GM12878 (cell line): ENCODE data around the gene PCED1B. TPM values are rescaled to one million over a fixed set of nuclear protein-coding genes. Genes with fewer than 3 reads are reported as not detected.

Source experiments
- ATAC-seq: fragments of 200-7000 bp; cut with Tn5 transposase; 3 replicates; pipeline ENCODE4 v1.9.1; 2020; ENCODE audit warnings: mild to moderate bottlenecking, moderate library complexity
- BruUV-seq: library from RNA; stranded (reverse); fragments of 400-500 nt; replicated peaks from 2 replicates; lab custom pipeline; 2021; lab: Mats Ljungman, UMichigan
- CTCF ChIA-PET: fragments of 300-600 bp; sonication (Branson Sonifier 250); formaldehyde crosslinking; extraction: SDS; loops from one replicate; lab custom pipeline; 2021; ENCODE audit warnings: inconsistent platforms; lab: Yijun Ruan, JAX
- POLR2A ChIA-PET: fragments of 350-600 bp; formaldehyde crosslinking; extraction: SDS; loops from one replicate; lab custom pipeline; 2021; ENCODE audit warnings: inconsistent platforms; lab: Charles Lee
- RAD21 ChIA-PET: fragments of 300-600 bp; sonication (Branson Sonifier 250); formaldehyde crosslinking; loops from one replicate; lab custom pipeline; 2023; ENCODE audit warnings: antibody characterized with exemption; ENCODE audit not compliant: unreplicated experiment; lab: Charles Lee
- SMC1A ChIA-PET: fragments of 300-600 bp; sonication (Branson Sonifier 250); formaldehyde crosslinking; loops from one replicate; lab custom pipeline; 2023; ENCODE audit not compliant: unreplicated experiment, uncharacterized antibody; lab: Charles Lee
- DNase-seq: peaks from one replicate; pipeline ENCODE4 v3.0.0-alpha.2; 2011; ENCODE audit warnings: low read depth, low spot score
- FAIRE-seq: peaks from 3 replicates; lab custom pipeline; 2011; peaks lifted over from hg19 to GRCh38; lab: Jason Lieb, UNC
- H2AFZ ChIP-seq: 2 replicates; pipeline ENCODE4 v1.6.0; 2011; ENCODE audit warnings: low read depth, low read length, control low read depth; ENCODE audit not compliant: control insufficient read depth
- H3K27ac ChIP-seq: 2 replicates; pipeline ENCODE4 v1.5.1; 2011; ENCODE audit warnings: control low read depth; ENCODE audit not compliant: control insufficient read depth, insufficient read depth
- H3K27me3 ChIP-seq, 2 experiments: replicated peaks in 1 of 2; 2 replicates each; pipeline versions ENCODE4 v1.6.0 to v1.6.1; 2011; ENCODE audit warnings: low read length in 1 of 2; ENCODE audit not compliant: control insufficient read depth in 2 of 2, insufficient read depth in 2 of 2
- H3K36me3 ChIP-seq, 2 experiments: 2 replicates each; pipeline ENCODE4 v1.5.1; 2011; ENCODE audit warnings: low read length in 1 of 2; ENCODE audit not compliant: control insufficient read depth in 2 of 2, insufficient read depth in 2 of 2
- H3K4me1 ChIP-seq: 2 replicates; pipeline ENCODE4 v1.6.1; 2011; ENCODE audit warnings: mild to moderate bottlenecking, low read length, moderate library complexity, mixed read lengths; ENCODE audit not compliant: control insufficient read depth, insufficient read depth
- H3K4me2 ChIP-seq: 2 replicates; pipeline ENCODE4 v1.6.0; 2011; ENCODE audit warnings: control low read depth; ENCODE audit not compliant: control insufficient read depth, insufficient read depth
- H3K4me3 ChIP-seq: fragments of 200-600 bp; sonication (generic); 2 replicates; pipeline ENCODE4 v1.5.1; 2016
- H3K79me2 ChIP-seq: 2 replicates; pipeline ENCODE4 v1.6.0; 2011; ENCODE audit warnings: low read length; ENCODE audit not compliant: control insufficient read depth, insufficient read depth
- H3K9ac ChIP-seq: 2 replicates; pipeline ENCODE4 v1.8.0; 2011; ENCODE audit warnings: low read length, control low read depth, mixed read lengths; ENCODE audit not compliant: control insufficient read depth, insufficient read depth
- H3K9me3 ChIP-seq: replicated peaks from 3 replicates; pipeline ENCODE4 v1.5.1; 2011; ENCODE audit warnings: mild to moderate bottlenecking, low read length; ENCODE audit not compliant: control insufficient read depth, insufficient read depth
- H4K20me1 ChIP-seq: 2 replicates; pipeline ENCODE4 v1.6.0; 2011; ENCODE audit not compliant: control insufficient read depth, insufficient read depth
- CEBPZ ChIP-seq: fragments of 150-350 bp; IDR thresholded peaks from 2 replicates; pipeline ENCODE4 v1.6.1; 2016; ENCODE audit warnings: low read depth, low read length
- EP300 ChIP-seq, 2 experiments: fragments of 150-350 bp in 1 of 2; IDR thresholded peaks; 2 replicates each; pipeline ENCODE4 v1.6.1; 2011 to 2012; ENCODE audit warnings: low read depth in 2 of 2, low read length in 2 of 2, borderline replicate concordance in 1 of 2, improper control_type of control experiment in 1 of 2, inconsistent platforms in 1 of 2; ENCODE audit not compliant: control insufficient read depth in 1 of 2
- MEF2A ChIP-seq: IDR thresholded peaks from 2 replicates; pipeline ENCODE4 v1.6.1; 2011; ENCODE audit warnings: low read depth, mild to moderate bottlenecking, low read length, moderate library complexity; ENCODE audit not compliant: insufficient read depth
- NFIC ChIP-seq: IDR thresholded peaks from 2 replicates; pipeline ENCODE4 v1.6.1; 2012; ENCODE audit warnings: low read depth, mild to moderate bottlenecking, inconsistent platforms, low read length, moderate library complexity
- NFYA ChIP-seq: IDR thresholded peaks from 2 replicates; pipeline ENCODE4 v1.6.1; 2011; ENCODE audit warnings: low read depth, mild to moderate bottlenecking, low read length, improper control_type of control experiment, borderline replicate concordance
- SRF ChIP-seq, 2 experiments: IDR thresholded peaks; 2 replicates each; pipeline ENCODE4 v1.6.1; 2011; ENCODE audit warnings: low read depth in 2 of 2, low read length in 2 of 2, mild to moderate bottlenecking in 1 of 2, moderate library complexity in 1 of 2
- ZNF207 ChIP-seq: fragments of 450-650 bp; IDR thresholded peaks from 2 replicates; pipeline ENCODE4 v1.6.1; 2014; ENCODE audit warnings: antibody characterized with exemption, mild to moderate bottlenecking, borderline replicate concordance
- ZNF622 ChIP-seq: fragments of 450-650 bp; IDR thresholded peaks from 2 replicates; pipeline ENCODE4 v1.6.1; 2017; ENCODE audit warnings: mild to moderate bottlenecking, inconsistent platforms
- WGBS: methylation state at CpG from one replicate; pipeline ENCODE4 v1.1.6; 2016; ENCODE audit warnings: low lambda C conversion rate; ENCODE audit not compliant: insufficient replicate concordance, insufficient coverage; ENCODE audit errors: missing lambda C conversion rate; 5-methylcytosine and 5-hydroxymethylcytosine counted together
- in situ Hi-C: fragments of 300-500 bp; cut with MboI; formaldehyde crosslinking; loops from 9 replicates; pipeline ENCODE4 v1.14.3; 2018; ENCODE audit warnings: mixed read lengths
- intact Hi-C: fragments of 100-400 bp; cut with micrococcal nuclease; formaldehyde crosslinking; loops from one replicate; pipeline ENCODE4 v1.14.2; 2022; ENCODE audit not compliant: unreplicated experiment
- polyA plus RNA-seq, 11 experiments: library from polyadenylated mRNA; depleted of rRNA in 4 of 11; unstranded in 6 of 11; stranded (reverse) in 5 of 11; fragments of >200 nt; fragmentation: Nextera tagmentation in 4 of 11; fragmentation: Illumina TruSeq in 1 of 11; extraction: Ambion mirVana in 4 of 11; extraction: Trizol in 1 of 11; gene quantifications; 1 replicate in 1 of 11; 2 replicates in 10 of 11; pipeline versions ENCODE4 v1.2.1 to v1.2.3, GENCODE V29; 2011 to 2016; ENCODE audit warnings: inconsistent platforms in 2 of 11, missing spikeins in 2 of 11, low read depth in 1 of 11
- total RNA-seq, 4 experiments: library from RNA; depleted of rRNA in 3 of 4; stranded (reverse); fragments of >200 nt in 3 of 4; fragmentation: Illumina TruSeq in 1 of 4; extraction: Trizol in 1 of 4; gene quantifications; 2 replicates each; pipeline versions ENCODE4 v1.2.1 to v1.2.3, GENCODE V29; 2013 to 2021
- TF ChIP-seq, protein P1 (sequence below): fragments of 450-650 bp; IDR thresholded peaks from 2 replicates; pipeline ENCODE4 v1.6.1; 2018; ENCODE audit warnings: mild to moderate bottlenecking, low read depth, moderate library complexity; ENCODE audit not compliant: partially characterized antibody
- TF ChIP-seq, protein P2 (sequence below): IDR thresholded peaks from 2 replicates; pipeline ENCODE4 v1.6.1; 2012; ENCODE audit warnings: improper control_type of control experiment, low read depth, low read length; ENCODE audit not compliant: insufficient replicate concordance

Gene PCED1B
- total and polyA plus RNA-seq, 10 of the 15 experiments (the other 5 are each of a cell fraction or from before 2014, with no cell fraction given): 0.80 to 8.8 (median 3.0) TPM

DNA sequence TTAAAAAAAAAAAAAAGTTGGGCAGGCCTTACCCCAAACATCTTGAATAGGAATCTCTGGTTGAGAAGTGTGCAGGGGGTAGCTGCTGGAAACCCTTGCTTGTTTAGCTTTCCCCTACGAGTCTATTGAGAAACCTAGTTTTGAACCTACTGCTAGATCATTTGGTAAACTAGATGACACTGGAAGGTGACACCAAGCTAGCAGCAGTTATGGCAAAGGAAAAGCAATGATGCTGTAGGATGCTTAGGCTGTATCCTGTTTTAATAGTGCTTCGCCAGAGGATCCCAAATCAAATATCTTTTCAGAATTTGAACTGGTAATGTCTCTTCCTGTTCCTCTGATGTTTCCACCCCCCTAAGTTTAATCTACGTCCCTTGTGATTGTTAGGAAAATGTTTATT is 5.5 kb upstream of the PCED1B start:
- no peaks in the 10 kb centered on the region for H3K9me3 ChIP-seq
- ChIA-PET CTCF (interaction anchor here (1.1 to 2.2 kb wide), 4 partner anchors 39 to 323 kb away, joined by 3 to 12 read pairs (median 4); no protein-coding TSS in a partner anchor), POLR2A (no interaction called here), SMC1A (interaction anchor here (1.0 to 1.3 kb wide), 3 partner anchors 42 to 233 kb away, joined by 3 read pairs; no protein-coding TSS in a partner anchor), RAD21 (no interaction called here)
- intact Hi-C loops (no loop called here), in situ Hi-C loops (no loop called here)
- no peak overlapping the region for H3K4me3 ChIP-seq
- peaks cover 5 to 10% of the 10 kb centered on the region in 2 experiments; a peak in 3 of 4 replicates for H3K27me3 ChIP-seq
- H3K79me2 ChIP-seq: no peaks in the 10 kb centered on the region
- no peak overlapping the region for H2AFZ ChIP-seq
- no TSS peak for BruUV-seq
- no peaks in the 10 kb centered on the region for H4K20me1 ChIP-seq
- no peak overlapping the region for H3K4me2 ChIP-seq
- H3K36me3 ChIP-seq: no peaks in the 10 kb centered on the region
- H3K4me1 ChIP-seq: no peaks in the 10 kb centered on the region
- no peak for FAIRE-seq
- H3K27ac ChIP-seq: no peak overlapping the region
- no peak overlapping the region for H3K9ac ChIP-seq
- WGBS: 14% methylated on average over 3 of the region's 3 CpGs
- DNase-seq: no peak
- ATAC-seq: no peak
- TF ChIP-seq SRF (IDR thresholded peaks at IDR 0.05; ENCODE audit: low read depth in 2 of 2, low read length in 2 of 2): no peak
- TF ChIP-seq, protein P1, sequence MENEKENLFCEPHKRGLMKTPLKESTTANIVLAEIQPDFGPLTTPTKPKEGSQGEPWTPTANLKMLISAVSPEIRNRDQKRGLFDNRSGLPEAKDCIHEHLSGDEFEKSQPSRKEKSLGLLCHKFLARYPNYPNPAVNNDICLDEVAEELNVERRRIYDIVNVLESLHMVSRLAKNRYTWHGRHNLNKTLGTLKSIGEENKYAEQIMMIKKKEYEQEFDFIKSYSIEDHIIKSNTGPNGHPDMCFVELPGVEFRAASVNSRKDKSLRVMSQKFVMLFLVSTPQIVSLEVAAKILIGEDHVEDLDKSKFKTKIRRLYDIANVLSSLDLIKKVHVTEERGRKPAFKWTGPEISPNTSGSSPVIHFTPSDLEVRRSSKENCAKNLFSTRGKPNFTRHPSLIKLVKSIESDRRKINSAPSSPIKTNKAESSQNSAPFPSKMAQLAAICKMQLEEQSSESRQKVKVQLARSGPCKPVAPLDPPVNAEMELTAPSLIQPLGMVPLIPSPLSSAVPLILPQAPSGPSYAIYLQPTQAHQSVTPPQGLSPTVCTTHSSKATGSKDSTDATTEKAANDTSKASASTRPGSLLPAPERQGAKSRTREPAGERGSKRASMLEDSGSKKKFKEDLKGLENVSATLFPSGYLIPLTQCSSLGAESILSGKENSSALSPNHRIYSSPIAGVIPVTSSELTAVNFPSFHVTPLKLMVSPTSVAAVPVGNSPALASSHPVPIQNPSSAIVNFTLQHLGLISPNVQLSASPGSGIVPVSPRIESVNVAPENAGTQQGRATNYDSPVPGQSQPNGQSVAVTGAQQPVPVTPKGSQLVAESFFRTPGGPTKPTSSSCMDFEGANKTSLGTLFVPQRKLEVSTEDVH: no peak
- no peak for TF ChIP-seq ZNF622
- TF ChIP-seq, protein P2, sequence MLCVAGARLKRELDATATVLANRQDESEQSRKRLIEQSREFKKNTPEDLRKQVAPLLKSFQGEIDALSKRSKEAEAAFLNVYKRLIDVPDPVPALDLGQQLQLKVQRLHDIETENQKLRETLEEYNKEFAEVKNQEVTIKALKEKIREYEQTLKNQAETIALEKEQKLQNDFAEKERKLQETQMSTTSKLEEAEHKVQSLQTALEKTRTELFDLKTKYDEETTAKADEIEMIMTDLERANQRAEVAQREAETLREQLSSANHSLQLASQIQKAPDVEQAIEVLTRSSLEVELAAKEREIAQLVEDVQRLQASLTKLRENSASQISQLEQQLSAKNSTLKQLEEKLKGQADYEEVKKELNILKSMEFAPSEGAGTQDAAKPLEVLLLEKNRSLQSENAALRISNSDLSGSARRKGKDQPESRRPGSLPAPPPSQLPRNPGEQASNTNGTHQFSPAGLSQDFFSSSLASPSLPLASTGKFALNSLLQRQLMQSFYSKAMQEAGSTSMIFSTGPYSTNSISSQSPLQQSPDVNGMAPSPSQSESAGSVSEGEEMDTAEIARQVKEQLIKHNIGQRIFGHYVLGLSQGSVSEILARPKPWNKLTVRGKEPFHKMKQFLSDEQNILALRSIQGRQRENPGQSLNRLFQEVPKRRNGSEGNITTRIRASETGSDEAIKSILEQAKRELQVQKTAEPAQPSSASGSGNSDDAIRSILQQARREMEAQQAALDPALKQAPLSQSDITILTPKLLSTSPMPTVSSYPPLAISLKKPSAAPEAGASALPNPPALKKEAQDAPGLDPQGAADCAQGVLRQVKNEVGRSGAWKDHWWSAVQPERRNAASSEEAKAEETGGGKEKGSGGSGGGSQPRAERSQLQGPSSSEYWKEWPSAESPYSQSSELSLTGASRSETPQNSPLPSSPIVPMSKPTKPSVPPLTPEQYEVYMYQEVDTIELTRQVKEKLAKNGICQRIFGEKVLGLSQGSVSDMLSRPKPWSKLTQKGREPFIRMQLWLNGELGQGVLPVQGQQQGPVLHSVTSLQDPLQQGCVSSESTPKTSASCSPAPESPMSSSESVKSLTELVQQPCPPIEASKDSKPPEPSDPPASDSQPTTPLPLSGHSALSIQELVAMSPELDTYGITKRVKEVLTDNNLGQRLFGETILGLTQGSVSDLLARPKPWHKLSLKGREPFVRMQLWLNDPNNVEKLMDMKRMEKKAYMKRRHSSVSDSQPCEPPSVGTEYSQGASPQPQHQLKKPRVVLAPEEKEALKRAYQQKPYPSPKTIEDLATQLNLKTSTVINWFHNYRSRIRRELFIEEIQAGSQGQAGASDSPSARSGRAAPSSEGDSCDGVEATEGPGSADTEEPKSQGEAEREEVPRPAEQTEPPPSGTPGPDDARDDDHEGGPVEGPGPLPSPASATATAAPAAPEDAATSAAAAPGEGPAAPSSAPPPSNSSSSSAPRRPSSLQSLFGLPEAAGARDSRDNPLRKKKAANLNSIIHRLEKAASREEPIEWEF: no peak
- no peak for TF ChIP-seq NFIC
- TF ChIP-seq NFYA: no peak
- TF ChIP-seq MEF2A: no peak
- TF ChIP-seq CEBPZ: no peak
- TF ChIP-seq EP300 (IDR thresholded peaks at IDR 0.05; ENCODE audit: borderline replicate concordance in 1 of 2, control insufficient read depth in 1 of 2, low read depth in 2 of 2, low read length in 2 of 2): no peak
- TF ChIP-seq ZNF207: no peak
